Uterus (tissue), 4 donors: Measurements from ENCODE around the gene ZNF470. TPM values are rescaled to one million over a fixed set of nuclear protein-coding genes. Genes with fewer than 3 reads are reported as not detected.

ENCODE experiments used
- DNase-seq, 2 donors: peaks; one replicate each; pipeline ENCODE4 v3.0.0-alpha.2; 2019 to 2020
- H3K27ac ChIP-seq, 2 donors: fragments of 200-600 bp; sonication (generic); 1 replicate in 1 of 2; 2 replicates in 1 of 2; pipeline ENCODE4 v1.5.1; 2016 to 2018
- H3K27me3 ChIP-seq, 2 donors: fragments of 200-600 bp; sonication (generic); one replicate each; pipeline ENCODE4 v1.5.1; 2018 to 2019; ENCODE audit warnings: control low read depth in 1 of 2
- H3K36me3 ChIP-seq, 2 donors: fragments of 200-600 bp; sonication (generic); one replicate each; pipeline ENCODE4 v1.5.1; 2019; ENCODE audit warnings: control low read depth in 1 of 2
- H3K4me1 ChIP-seq, 2 donors: fragments of 200-600 bp; sonication (generic); one replicate each; pipeline ENCODE4 v1.5.1; 2018 to 2019; ENCODE audit warnings: control low read depth in 1 of 2
- H3K4me3 ChIP-seq, 2 donors: fragments of 200-600 bp; sonication (generic); 1 replicate in 1 of 2; 2 replicates in 1 of 2; pipeline ENCODE4 v1.5.1; 2018 to 2019; ENCODE audit warnings: mild to moderate bottlenecking in 1 of 2
- H3K9me3 ChIP-seq, 2 donors: fragments of 200-600 bp; sonication (generic); one replicate each; pipeline ENCODE4 v1.5.1; 2019; ENCODE audit warnings: control low read depth in 1 of 2
- POLR2A ChIP-seq, 2 donors: fragments of 450-650 bp; IDR thresholded peaks; one replicate each; pipeline ENCODE4 v1.6.1; 2016; ENCODE audit warnings: antibody characterized with exemption in 2 of 2, mild to moderate bottlenecking in 1 of 2, moderate library complexity in 1 of 2
- intact Hi-C: fragments of 100-400 bp; cut with DNase I; formaldehyde crosslinking; loops from one replicate; pipeline ENCODE4 v1.15.1; 2023; ENCODE audit warnings: low total_unique reads
- total RNA-seq, 4 donors: library from RNA; depleted of rRNA in 3 of 4; stranded (reverse); fragments of >200 nt in 3 of 4; gene quantifications; one replicate each; pipeline versions ENCODE4 v1.1.0 to v1.2.4, GENCODE V29; 2014 to 2023
- TF ChIP-seq, protein P1 (sequence below), 4 experiments: fragments of 200-600 bp in 2 of 4; fragments of 450-650 bp in 2 of 4; sonication (generic) in 2 of 4; IDR thresholded peaks; one replicate each; pipeline ENCODE4 v1.5.1; 2016 to 2019; ENCODE audit warnings: antibody characterized with exemption in 4 of 4, mild to moderate bottlenecking in 2 of 4, moderate library complexity in 1 of 4
- donor health status: DM: yes; HTN: yes; CAD: no.

The ZNF470 gene
- 10 to 100 TPM in 2 of 4 donors, 1 to 10 TPM in 2; 7.5 to 11.0 (median 9.7) TPM for total RNA-seq

DNA sequence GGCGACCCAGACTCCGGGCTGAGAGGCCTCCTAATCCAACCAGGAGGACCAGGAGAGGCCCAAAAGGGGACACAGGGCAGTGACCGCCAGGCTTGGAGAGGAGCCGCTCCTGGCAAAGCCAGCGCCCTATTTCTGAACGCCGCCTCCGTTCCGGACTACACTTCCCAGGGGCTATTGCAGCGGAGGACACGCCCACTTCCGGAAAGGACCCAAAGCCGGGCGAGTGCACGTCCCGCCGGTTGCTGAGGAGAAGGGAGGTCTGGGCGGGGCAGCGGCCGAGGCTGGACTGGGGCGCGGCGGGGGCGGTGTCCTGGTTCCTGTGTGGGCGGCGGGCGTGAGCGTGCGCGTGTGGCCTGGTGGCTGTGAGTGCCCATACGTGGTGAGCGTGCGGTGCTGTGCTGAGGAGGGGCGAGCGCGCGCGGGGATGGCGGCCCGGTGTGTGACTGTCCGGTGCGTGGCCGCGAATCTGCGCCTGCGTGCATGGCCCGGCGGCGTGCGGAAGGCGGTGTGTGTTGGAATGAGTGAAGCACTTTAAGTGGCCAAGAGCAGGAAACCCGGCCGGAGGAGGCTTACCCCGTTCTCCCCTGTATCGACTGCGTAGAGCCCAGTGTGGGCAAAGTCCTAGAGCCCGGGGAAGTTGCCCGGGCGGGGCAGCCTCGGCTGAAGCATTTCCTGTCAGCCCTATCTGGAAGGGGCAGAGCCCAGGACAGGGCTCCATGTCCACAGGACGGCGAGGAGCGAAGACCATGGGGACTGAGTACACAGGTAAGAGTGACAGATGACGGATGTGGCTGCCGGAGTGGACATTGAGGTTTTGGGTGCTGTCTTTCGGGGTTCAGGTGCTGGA, at the start of gene ZNF470:
TSS of gene ZNF470 (plus strand) at position 195 of the 847 bp plus-strand sequence. CDS start 2,844 bp downstream, outside the sequence.
- no peaks in the 10 kb centered on the region for H3K27me3 ChIP-seq
- H3K36me3 ChIP-seq: no peaks in the 10 kb centered on the region
- intact Hi-C loops: no loop called here
- peak within 1 kb of the TSS; percentile 66 to 83 for H3K27ac ChIP-seq
- peak; percentile 12 to 34 for TF ChIP-seq POLR2A (IDR thresholded peaks at IDR 0.05)
- TF ChIP-seq, protein P1, sequence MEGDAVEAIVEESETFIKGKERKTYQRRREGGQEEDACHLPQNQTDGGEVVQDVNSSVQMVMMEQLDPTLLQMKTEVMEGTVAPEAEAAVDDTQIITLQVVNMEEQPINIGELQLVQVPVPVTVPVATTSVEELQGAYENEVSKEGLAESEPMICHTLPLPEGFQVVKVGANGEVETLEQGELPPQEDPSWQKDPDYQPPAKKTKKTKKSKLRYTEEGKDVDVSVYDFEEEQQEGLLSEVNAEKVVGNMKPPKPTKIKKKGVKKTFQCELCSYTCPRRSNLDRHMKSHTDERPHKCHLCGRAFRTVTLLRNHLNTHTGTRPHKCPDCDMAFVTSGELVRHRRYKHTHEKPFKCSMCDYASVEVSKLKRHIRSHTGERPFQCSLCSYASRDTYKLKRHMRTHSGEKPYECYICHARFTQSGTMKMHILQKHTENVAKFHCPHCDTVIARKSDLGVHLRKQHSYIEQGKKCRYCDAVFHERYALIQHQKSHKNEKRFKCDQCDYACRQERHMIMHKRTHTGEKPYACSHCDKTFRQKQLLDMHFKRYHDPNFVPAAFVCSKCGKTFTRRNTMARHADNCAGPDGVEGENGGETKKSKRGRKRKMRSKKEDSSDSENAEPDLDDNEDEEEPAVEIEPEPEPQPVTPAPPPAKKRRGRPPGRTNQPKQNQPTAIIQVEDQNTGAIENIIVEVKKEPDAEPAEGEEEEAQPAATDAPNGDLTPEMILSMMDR (IDR thresholded peaks at IDR 0.05): no peak
- peaks cover 0 to 42% of the 10 kb centered on the region in 2 donors for H3K9me3 ChIP-seq
- peak; percentile 94 for DNase-seq
- H3K4me3 ChIP-seq: peak within 1 kb of the TSS; percentile 83 to 91
- H3K4me1 ChIP-seq: no peaks in the 10 kb centered on the region

DNA sequence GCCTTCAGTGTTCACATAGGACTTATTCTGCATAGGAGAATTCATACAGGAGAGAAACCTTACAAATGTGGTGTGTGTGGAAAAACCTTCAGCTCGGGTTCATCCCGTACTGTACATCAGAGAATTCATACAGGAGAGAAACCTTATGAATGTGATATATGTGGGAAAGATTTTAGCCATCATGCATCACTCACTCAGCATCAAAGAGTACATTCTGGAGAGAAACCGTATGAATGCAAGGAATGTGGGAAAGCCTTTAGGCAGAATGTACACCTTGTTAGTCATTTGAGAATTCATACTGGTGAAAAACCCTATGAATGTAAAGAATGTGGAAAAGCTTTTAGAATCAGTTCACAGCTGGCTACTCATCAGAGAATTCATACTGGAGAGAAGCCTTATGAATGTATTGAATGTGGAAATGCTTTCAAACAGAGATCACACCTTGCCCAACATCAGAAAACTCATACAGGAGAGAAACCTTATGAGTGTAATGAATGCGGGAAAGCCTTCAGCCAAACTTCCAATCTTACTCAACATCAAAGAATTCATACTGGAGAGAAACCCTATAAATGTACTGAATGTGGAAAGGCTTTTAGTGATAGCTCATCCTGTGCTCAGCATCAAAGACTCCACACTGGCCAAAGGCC, 41.9 kb upstream of the ZNF470 start:
- intact Hi-C loops: no loop called here
- H3K4me3 ChIP-seq: no peak overlapping the region
- H3K27ac ChIP-seq: no peak overlapping the region
- H3K27me3 ChIP-seq: no peaks in the 10 kb centered on the region
- H3K4me1 ChIP-seq: no peaks in the 10 kb centered on the region
- peaks cover 8 to 98% of the 10 kb centered on the region in 2 donors for H3K9me3 ChIP-seq
- no peak for DNase-seq
- H3K36me3 ChIP-seq: no peaks in the 10 kb centered on the region
- TF ChIP-seq POLR2A (IDR thresholded peaks at IDR 0.05): no peak
- TF ChIP-seq, protein P1 (IDR thresholded peaks at IDR 0.05): no peak

DNA sequence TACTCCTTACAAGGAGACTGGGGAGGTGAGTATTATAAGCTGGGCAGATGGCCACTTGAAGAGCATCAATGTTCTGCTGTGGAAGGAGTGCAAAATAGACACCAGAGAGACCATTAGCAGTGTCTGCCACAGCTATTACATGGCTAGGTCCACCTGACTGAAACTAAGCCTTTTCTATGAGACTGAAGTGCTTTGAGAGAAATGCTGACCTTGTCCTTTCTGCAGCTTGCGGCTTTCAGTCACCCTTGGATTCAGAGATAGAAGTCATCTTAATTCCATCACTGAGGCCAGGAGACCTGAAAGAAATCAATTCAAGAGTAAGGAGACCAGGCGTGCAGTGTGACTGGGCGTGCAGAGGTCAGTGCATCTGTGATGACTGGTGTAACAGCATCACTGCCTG, 29.8 kb upstream of the ZNF470 start:
- no peak for TF ChIP-seq POLR2A (IDR thresholded peaks at IDR 0.05)
- TF ChIP-seq, protein P1 (IDR thresholded peaks at IDR 0.05): no peak
- H3K27me3 ChIP-seq: no peaks in the 10 kb centered on the region
- H3K9me3 ChIP-seq: peaks cover 0 to 37% of the 10 kb centered on the region in 2 donors
- no peak for DNase-seq
- H3K4me1 ChIP-seq: no peaks in the 10 kb centered on the region
- no peak overlapping the region for H3K4me3 ChIP-seq
- intact Hi-C loops: no loop called here
- no peaks in the 10 kb centered on the region for H3K36me3 ChIP-seq
- H3K27ac ChIP-seq: no peak overlapping the region

DNA sequence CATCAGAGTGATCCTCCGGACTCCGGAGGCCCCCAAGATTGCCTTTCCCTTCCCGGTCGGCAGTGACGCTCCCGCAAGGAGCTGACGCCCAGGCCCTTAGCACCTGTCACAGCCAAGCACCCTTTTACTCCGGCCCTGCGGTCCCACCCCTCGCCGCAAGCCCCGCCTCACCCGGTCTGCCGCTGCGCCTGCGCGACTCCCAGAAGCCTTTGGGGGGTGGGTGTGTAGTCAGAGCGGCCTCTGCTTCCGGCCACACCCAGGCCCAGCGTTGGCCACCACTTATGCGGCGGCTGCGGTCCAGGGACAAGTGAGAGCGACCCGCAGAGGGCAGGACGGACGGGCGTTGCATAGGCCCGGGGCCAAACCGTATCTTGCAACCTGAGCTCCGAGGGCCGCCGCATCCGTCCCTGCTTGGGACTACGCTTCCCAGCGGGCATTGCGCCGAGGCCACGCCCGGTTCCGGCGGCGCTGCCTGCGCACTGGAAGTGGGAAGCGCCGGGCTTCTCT, 29.0 kb upstream of the ZNF470 start:
- peak; percentile 89 to 92 for DNase-seq
- H3K4me3 ChIP-seq: peak overlapping the region; percentile 89 to 92
- peak overlapping the region; percentile 93 for H3K27ac ChIP-seq
- intact Hi-C loops: no loop called here
- TF ChIP-seq, protein P1 (IDR thresholded peaks at IDR 0.05): peak in 2 of 4 experiments; percentile 22 to 26
- peak in 1 of 2 donors; percentile 44 for TF ChIP-seq POLR2A (IDR thresholded peaks at IDR 0.05)
- H3K4me1 ChIP-seq: no peaks in the 10 kb centered on the region
- H3K36me3 ChIP-seq: no peaks in the 10 kb centered on the region
- H3K27me3 ChIP-seq: no peaks in the 10 kb centered on the region
- H3K9me3 ChIP-seq: peaks cover 0 to 41% of the 10 kb centered on the region in 2 donors
